Measurements from ENCODE around the gene MRS2. TPM values are rescaled to one million over a fixed set of nuclear protein-coding genes. Genes with fewer than 3 reads are reported as not detected.

Gene MRS2
- polyA plus RNA-seq, 1 of the 3 experiments (the other 2 are of a cell fraction): 9.4 TPM

- H4K20me1 ChIP-seq (ENCODE audit: insufficient read depth): no peaks in the 10 kb centered on the region
- no peaks in the 10 kb centered on the region for H3K9me3 ChIP-seq
- ChIA-PET POLR2A (no interaction called here), CTCF (interaction anchor here (0.7 to 2.1 kb wide), 3 partner anchors 22 to 99 kb away, joined by 3 to 7 read pairs (median 6); no protein-coding TSS in a partner anchor)
- TF ChIP-seq ZBTB33 (IDR thresholded peaks at IDR 0.05; ENCODE audit: borderline replicate concordance, low read depth) (no peak), FOXM1 (IDR thresholded peaks at IDR 0.05; ENCODE audit: low read depth) (no peak), SMC3 (IDR thresholded peaks at IDR 0.05; ENCODE audit: low read depth, low read length) (no peak), YY1 (IDR thresholded peaks at IDR 0.05; ENCODE audit: low read depth) (no peak), ELF1 (IDR thresholded peaks at IDR 0.05) (no peak), REST (IDR thresholded peaks at IDR 0.05; ENCODE audit: low read depth, low read length) (no peak), RCOR1 (IDR thresholded peaks at IDR 0.05; ENCODE audit: low read length) (no peak), USF1 (IDR thresholded peaks at IDR 0.05; ENCODE audit: borderline replicate concordance, low read depth) (no peak), MEF2A (IDR thresholded peaks at IDR 0.05; ENCODE audit: borderline replicate concordance, low read depth) (no peak), FOSL2 (IDR thresholded peaks at IDR 0.05; ENCODE audit: borderline replicate concordance, low read depth) (no peak), GABPA (IDR thresholded peaks at IDR 0.05; ENCODE audit: low read depth) (no peak), JUND (IDR thresholded peaks at IDR 0.05) (no peak)
- H3K4me1 ChIP-seq (ENCODE audit: control insufficient read depth in 1 of 2, insufficient read depth in 2 of 2, low read depth in 1 of 2, low read length in 1 of 2): no peaks in the 10 kb centered on the region; a peak in 1 of 4 replicates
- WGBS (ENCODE audit: low lambda C conversion rate): 78% methylated on average over 4 of the region's 4 CpGs
- no peak overlapping the region for H3K27ac ChIP-seq (ENCODE audit: low read depth in 2 of 2, low read length in 1 of 2)
- DNase-seq: no peak
- no peak overlapping the region for H3K4me2 ChIP-seq
- no peak overlapping the region for H3K4me3 ChIP-seq (ENCODE audit: low read depth in 2 of 2, low read length in 1 of 2)
- no peak overlapping the region for H2AFZ ChIP-seq (ENCODE audit: low read depth)
- H3K27me3 ChIP-seq (ENCODE audit: insufficient read depth): no peaks in the 10 kb centered on the region
- H3K79me2 ChIP-seq (ENCODE audit: insufficient read depth): no peaks in the 10 kb centered on the region
- no peaks in the 10 kb centered on the region for H3K36me3 ChIP-seq (replicated peaks in 1 of 2; ENCODE audit: control insufficient read depth in 1 of 2, insufficient read depth in 2 of 2, low read length in 1 of 2)
- no peak overlapping the region for H3K9ac ChIP-seq
- H3F3A ChIP-seq (replicated peaks; ENCODE audit: insufficient read depth): no peaks in the 10 kb centered on the region
- H3K9me2 ChIP-seq: no peaks in the 10 kb centered on the region
Measured at GRCh38 chr6:24381476-24382219, 21.1 kb upstream of the MRS2 start.

Data from SK-N-SH (cell line).